SIG-M5 treated with dmso at 0.1 percent for 504 hours (cell line): ENCODE results near the gene PCIF1.
A peak's percentile ranks its signal among the peaks of the same experiment; 100 is the strongest.
"Not testable (repeated sequence)": the region's sequence is repeated elsewhere in the genome, so short reads cannot be mapped to it uniquely, and the experiment has no call there.

Experiments used
- DNase-seq: peaks from one replicate; lab custom pipeline; 2025; ENCODE audit not compliant: unreplicated experiment; lab: John Stamatoyannopoulos, UW

Gene PCIF1

DNA sequence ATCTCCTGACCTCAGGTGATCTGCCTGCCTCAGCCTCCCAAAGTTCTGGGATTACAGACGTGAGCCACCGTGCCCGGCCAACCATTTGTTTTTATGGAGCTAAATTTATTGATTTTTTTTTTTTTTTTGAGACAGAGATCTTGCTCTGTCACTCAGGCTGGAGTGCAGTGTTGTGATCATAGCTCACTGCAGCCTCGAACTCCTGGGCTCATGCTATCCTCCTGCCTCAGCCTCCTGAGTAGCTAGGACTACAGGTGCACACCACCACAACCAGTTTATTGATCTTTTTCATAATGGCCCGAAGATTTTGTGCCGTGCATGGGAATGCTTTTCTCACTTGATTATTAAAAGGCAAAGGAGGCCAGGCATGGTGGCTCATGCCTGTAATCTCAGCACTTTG lies 54.3 kb downstream of the PCIF1 start:
- not testable (repeated sequence) for DNase-seq

GRCh38 chr20:45991616-45992015 lies 57.1 kb downstream of the PCIF1 start:
- DNase-seq = no peak

- peak; percentile 93 for DNase-seq
Observed at GRCh38 chr20:45993197-45993951, 58.9 kb downstream of the PCIF1 start.

- no peak for DNase-seq
Observed at GRCh38 chr20:45994761-45995493, 60.4 kb downstream of the PCIF1 start.

DNA sequence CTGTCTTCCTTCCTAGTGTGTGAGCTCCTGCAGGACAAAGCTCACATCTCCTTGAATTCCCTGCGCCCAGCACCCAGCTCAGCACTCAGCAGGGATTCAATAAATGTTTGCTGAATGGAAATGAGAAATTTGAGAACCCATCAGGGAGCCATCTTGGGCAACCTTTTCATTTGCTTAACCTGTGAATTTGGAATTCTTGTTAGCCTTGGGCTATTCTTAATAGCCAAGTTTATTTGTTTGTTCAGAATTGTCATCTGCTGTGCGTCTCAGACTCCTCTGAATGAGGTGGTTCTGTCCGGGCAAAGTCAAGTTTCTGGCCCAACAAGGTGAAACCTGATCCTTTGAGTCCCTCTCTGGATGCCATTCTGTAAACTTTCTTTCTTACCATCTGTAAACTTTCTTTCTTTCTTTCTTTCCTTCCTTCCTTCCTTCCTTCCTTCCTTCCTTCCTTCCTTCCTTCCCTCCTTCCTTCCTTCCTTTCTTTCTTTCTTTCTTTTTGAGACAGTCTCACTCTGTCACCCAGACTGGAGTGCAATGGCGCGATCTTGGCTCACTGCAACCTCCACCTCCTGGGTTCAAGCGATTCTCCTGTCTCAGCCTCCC lies 61.1 kb downstream of the PCIF1 start:
- DNase-seq = peak; percentile 65

DNA sequence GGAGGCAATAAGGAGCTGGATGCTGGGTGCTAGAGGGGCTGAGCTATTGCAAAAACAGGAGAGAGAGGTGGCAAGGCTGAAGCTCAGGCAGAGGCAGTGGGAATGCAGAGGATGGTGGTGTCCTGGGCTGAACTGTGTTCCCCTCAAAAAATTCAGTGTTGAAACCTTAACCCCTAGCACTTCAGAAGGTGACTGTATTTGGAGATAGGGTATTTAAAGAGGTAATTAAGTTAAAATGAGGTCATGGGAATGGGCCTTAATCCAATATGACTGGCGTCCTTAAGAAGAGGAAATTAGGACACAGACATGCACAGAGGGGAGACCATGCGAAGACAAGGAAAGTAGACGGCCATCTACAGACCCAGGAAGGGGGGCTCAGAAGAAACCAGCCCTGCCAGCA lies 62.7 kb downstream of the PCIF1 start:
- DNase-seq = no peak
